Panc1 (cell line): Measurements from ENCODE around the gene EFNA5. TPM values are rescaled to one million over a fixed set of nuclear protein-coding genes. Genes with fewer than 3 reads are reported as not detected.

Source experiments
- ATAC-seq: fragments of 200-7000 bp; cut with Tn5 transposase; 2 replicates; pipeline ENCODE4 v1.9.1; 2020; ENCODE audit warnings: mild to moderate bottlenecking, moderate library complexity
- BruUV-seq: library from RNA; stranded (reverse); fragments of 400-500 nt; replicated peaks from 2 replicates; lab custom pipeline; 2021; lab: Mats Ljungman, UMichigan
- CTCF ChIA-PET: fragments of 300-600 bp; sonication (Branson Sonifier 250); formaldehyde crosslinking; loops from one replicate; lab custom pipeline; 2022; ENCODE audit warnings: antibody characterized with exemption; lab: Charles Lee
- POLR2A ChIA-PET: fragments of 300-600 bp; sonication (Branson Sonifier 250); formaldehyde crosslinking; loops from one replicate; lab custom pipeline; 2022; ENCODE audit warnings: antibody characterized with exemption; lab: Charles Lee
- DNase-seq: peaks from one replicate; pipeline ENCODE4 v3.0.0-alpha.2; 2010; ENCODE audit warnings: low read depth, low spot score
- H3K27ac ChIP-seq: 2 replicates; pipeline ENCODE4 v1.5.1; 2011; ENCODE audit warnings: mild to moderate bottlenecking, low read length, inconsistent platforms
- H3K27me3 ChIP-seq: fragments of 200-500 bp; sonication (Bioruptor generic); 2 replicates; pipeline ENCODE4 v1.6.0; 2014; ENCODE audit warnings: low read length, inconsistent platforms; ENCODE audit not compliant: control insufficient read depth, insufficient read depth
- H3K36me3 ChIP-seq: fragments of 200-500 bp; sonication (Bioruptor generic); 2 replicates; pipeline ENCODE4 v1.5.1; 2014; ENCODE audit warnings: inconsistent platforms, mild to moderate bottlenecking, low read length, moderate library complexity; ENCODE audit not compliant: control insufficient read depth, insufficient read depth
- H3K4me1 ChIP-seq: 2 replicates; pipeline ENCODE4 v1.5.1; 2011; ENCODE audit warnings: inconsistent platforms, mild to moderate bottlenecking, low read length, moderate library complexity; ENCODE audit not compliant: control insufficient read depth, insufficient read depth
- H3K4me3 ChIP-seq, 2 experiments: 2 replicates each; pipeline ENCODE4 v1.5.1; 2011 to 2012; ENCODE audit warnings: low read depth in 2 of 2, low read length in 2 of 2, mild to moderate bottlenecking in 2 of 2, inconsistent platforms in 1 of 2, moderate library complexity in 1 of 2
- H3K9me3 ChIP-seq: fragments of 200-500 bp; sonication (Bioruptor generic); 2 replicates; pipeline ENCODE4 v1.5.1; 2014; ENCODE audit warnings: low read depth, mild to moderate bottlenecking, inconsistent platforms, low read length, moderate library complexity; ENCODE audit not compliant: control insufficient read depth, insufficient read depth
- POLR2AphosphoS5 ChIP-seq: IDR thresholded peaks from 2 replicates; pipeline ENCODE4 v1.6.1; 2012; ENCODE audit warnings: mild to moderate bottlenecking, low read depth, low read length, moderate library complexity
- REST ChIP-seq, 2 experiments: IDR thresholded peaks; 2 replicates each; pipeline ENCODE4 v1.6.1; 2011 to 2012; ENCODE audit warnings: low read depth in 2 of 2, control low read depth in 1 of 2, low read length in 1 of 2, mild to moderate bottlenecking in 1 of 2, moderate library complexity in 1 of 2; ENCODE audit not compliant: insufficient read depth in 1 of 2
- SIN3A ChIP-seq: IDR thresholded peaks from 2 replicates; pipeline ENCODE4 v1.6.1; 2012; ENCODE audit warnings: low read depth, mild to moderate bottlenecking, low read length, moderate library complexity, borderline replicate concordance; ENCODE audit not compliant: insufficient read depth
- TCF7L2 ChIP-seq: IDR thresholded peaks from 2 replicates; pipeline ENCODE4 v1.6.1; 2011; ENCODE audit warnings: mild to moderate bottlenecking, low read depth, low read length, inconsistent platforms
- in situ Hi-C: cut with HindIII; loops from 2 replicates; pipeline ENCODE4 v1.10.0; 2016; ENCODE audit warnings: low sequenced_read_pairs, low pct_unique_long_range_greater_than_20kb
- intact Hi-C: fragments of 100-400 bp; cut with micrococcal nuclease; formaldehyde crosslinking; loops from one replicate; pipeline ENCODE4 v1.10.0; 2022; ENCODE audit not compliant: unreplicated experiment
- total RNA-seq: library from RNA; stranded (reverse); gene quantifications from one replicate; pipeline ENCODE4 v1.2.1, GENCODE V29; 2021; ENCODE audit not compliant: unreplicated experiment
- TF ChIP-seq, protein P1 (sequence below): fragments of 450-650 bp; IDR thresholded peaks from 2 replicates; pipeline ENCODE4 v1.5.1; 2017; ENCODE audit warnings: mild to moderate bottlenecking

Gene EFNA5
- total RNA-seq, 1 experiment from 2014 or later: 30.5 TPM

- no peaks in the 10 kb centered on the region for H3K27me3 ChIP-seq
- no peak overlapping the region for H3K27ac ChIP-seq
- no peak for TF ChIP-seq REST (IDR thresholded peaks at IDR 0.05; ENCODE audit: insufficient read depth in 1 of 2, low read depth in 2 of 2, low read length in 1 of 2)
- no peak for TF ChIP-seq POLR2AphosphoS5
- TF ChIP-seq, protein P1, sequence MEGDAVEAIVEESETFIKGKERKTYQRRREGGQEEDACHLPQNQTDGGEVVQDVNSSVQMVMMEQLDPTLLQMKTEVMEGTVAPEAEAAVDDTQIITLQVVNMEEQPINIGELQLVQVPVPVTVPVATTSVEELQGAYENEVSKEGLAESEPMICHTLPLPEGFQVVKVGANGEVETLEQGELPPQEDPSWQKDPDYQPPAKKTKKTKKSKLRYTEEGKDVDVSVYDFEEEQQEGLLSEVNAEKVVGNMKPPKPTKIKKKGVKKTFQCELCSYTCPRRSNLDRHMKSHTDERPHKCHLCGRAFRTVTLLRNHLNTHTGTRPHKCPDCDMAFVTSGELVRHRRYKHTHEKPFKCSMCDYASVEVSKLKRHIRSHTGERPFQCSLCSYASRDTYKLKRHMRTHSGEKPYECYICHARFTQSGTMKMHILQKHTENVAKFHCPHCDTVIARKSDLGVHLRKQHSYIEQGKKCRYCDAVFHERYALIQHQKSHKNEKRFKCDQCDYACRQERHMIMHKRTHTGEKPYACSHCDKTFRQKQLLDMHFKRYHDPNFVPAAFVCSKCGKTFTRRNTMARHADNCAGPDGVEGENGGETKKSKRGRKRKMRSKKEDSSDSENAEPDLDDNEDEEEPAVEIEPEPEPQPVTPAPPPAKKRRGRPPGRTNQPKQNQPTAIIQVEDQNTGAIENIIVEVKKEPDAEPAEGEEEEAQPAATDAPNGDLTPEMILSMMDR: no peak
- no peak for TF ChIP-seq TCF7L2
- no peak for TF ChIP-seq SIN3A
- no TSS peak for BruUV-seq
- in situ Hi-C loops (no loop called here), intact Hi-C loops (no loop called here)
- H3K36me3 ChIP-seq: no peaks in the 10 kb centered on the region
- ATAC-seq (no peak), DNase-seq (no peak)
- no peaks in the 10 kb centered on the region for H3K9me3 ChIP-seq
- ChIA-PET POLR2A (interaction anchor here (0.6 kb wide), 1 partner anchor 292 kb away, joined by 3 read pairs; no protein-coding TSS in a partner anchor), CTCF (no interaction called here)
- H3K4me1 ChIP-seq: peaks cover 12% of the 10 kb centered on the region
- no peak overlapping the region for H3K4me3 ChIP-seq
These were observed 55.4 kb downstream of the EFNA5 start for GRCh38 chr5:107615299-107615817.

- BruUV-seq: no TSS peak
- ATAC-seq: no peak
These were observed 58.2 kb downstream of the EFNA5 start for GRCh38 chr5:107612541-107612940.

More at GRCh38 chr5:107612541-107612940, 58.2 kb downstream of the EFNA5 start:
- ChIA-PET CTCF (interaction anchor here (0.7 kb wide), 1 partner anchor 9 kb away, joined by 4 read pairs; no protein-coding TSS in a partner anchor), POLR2A (no interaction called here)
- no peaks in the 10 kb centered on the region for H3K27me3 ChIP-seq
- intact Hi-C loops: no loop called here
- no peaks in the 10 kb centered on the region for H3K36me3 ChIP-seq
- no peak overlapping the region for H3K27ac ChIP-seq
- no peaks in the 10 kb centered on the region for H3K9me3 ChIP-seq
- no peak for DNase-seq
- peaks cover 13% of the 10 kb centered on the region for H3K4me1 ChIP-seq
- TF ChIP-seq POLR2AphosphoS5 (no peak), SIN3A (no peak), REST (IDR thresholded peaks at IDR 0.05; ENCODE audit: insufficient read depth in 1 of 2, low read depth in 2 of 2, low read length in 1 of 2) (no peak), TCF7L2 (no peak)
- TF ChIP-seq, protein P1: no peak
- H3K4me3 ChIP-seq: no peak overlapping the region
- in situ Hi-C loops: no loop called here
